Measurements from ENCODE around the gene RAPGEF4.

RAPGEF4 gene

GRCh38 chr2:173059971-173060461 is 324.4 kb downstream of the RAPGEF4 start:
- DNase-seq (ENCODE audit: low read depth, low spot score) = no peak

- DNase-seq (ENCODE audit: low read depth, low spot score) = no peak
Observed at GRCh38 chr2:173062801-173063200, 327.2 kb downstream of the RAPGEF4 start.

- DNase-seq (ENCODE audit: low read depth, low spot score) = no peak
Observed at GRCh38 chr2:173064151-173064805, 328.6 kb downstream of the RAPGEF4 start.

- DNase-seq (ENCODE audit: low read depth, low spot score) = no peak
Observed at GRCh38 chr2:173066887-173067676, 331.4 kb downstream of the RAPGEF4 start.

- no peak for DNase-seq (ENCODE audit: low read depth, low spot score)
Observed at GRCh38 chr2:173075056-173075780, 339.6 kb downstream of the RAPGEF4 start.

- DNase-seq (ENCODE audit: low read depth, low spot score) = no peak
Observed at GRCh38 chr2:173075781-173076580, 340.3 kb downstream of the RAPGEF4 start, which contains the start of gene MAP3K20. Gene MAP3K20 (plus strand): TSS chr2:173075846. CDS start chr2:173091032, 15,186 bp downstream.

- DNase-seq (ENCODE audit: low read depth, low spot score) = no peak
Observed at GRCh38 chr2:173076581-173077345, 341.1 kb downstream of the RAPGEF4 start.

- DNase-seq (ENCODE audit: low read depth, low spot score) = no peak
Observed at GRCh38 chr2:173077506-173078177, 342.0 kb downstream of the RAPGEF4 start.

GRCh38 chr2:173079141-173079540 is 343.5 kb downstream of the RAPGEF4 start:
- DNase-seq (ENCODE audit: low read depth, low spot score) = no peak

GRCh38 chr2:173079973-173080860 is 344.6 kb downstream of the RAPGEF4 start:
- DNase-seq (ENCODE audit: low read depth, low spot score) = no peak

GRCh38 chr2:173086518-173087213 is 351.0 kb downstream of the RAPGEF4 start:
- DNase-seq (ENCODE audit: low read depth, low spot score) = no peak

GRCh38 chr2:173087214-173087581 is 351.6 kb downstream of the RAPGEF4 start:
- no peak for DNase-seq (ENCODE audit: low read depth, low spot score)

GRCh38 chr2:173087793-173088496 is 352.3 kb downstream of the RAPGEF4 start:
- DNase-seq (ENCODE audit: low read depth, low spot score) = no peak

- DNase-seq (ENCODE audit: low read depth, low spot score) = no peak
Observed at GRCh38 chr2:173090276-173090877, 354.7 kb downstream of the RAPGEF4 start.

GRCh38 chr2:173090973-173091660 is 355.5 kb downstream of the RAPGEF4 start:
- DNase-seq (ENCODE audit: low read depth, low spot score) = no peak

GRCh38 chr2:173091910-173092309 is 356.3 kb downstream of the RAPGEF4 start:
- DNase-seq (ENCODE audit: low read depth, low spot score) = no peak
